Right ventricle myocardium inferior (tissue), 1 donor: ENCODE data around the gene TRANK1. TPM values are rescaled to one million over a fixed set of nuclear protein-coding genes. Genes with fewer than 3 reads are reported as not detected.

Source experiments
- ATAC-seq: fragments of 200-7000 bp; cut with Tn5 transposase; one replicate; pipeline ENCODE4 v1.9.1; 2020; ENCODE audit warnings: mild to moderate bottlenecking, moderate library complexity
- DNase-seq: peaks from one replicate; pipeline ENCODE4 v3.0.0; 2021; ENCODE audit errors: missing footprints
- intact Hi-C: fragments of 100-400 bp; cut with DNase I; formaldehyde crosslinking; loops from one replicate; pipeline ENCODE4 v1.11.0; 2022
- total RNA-seq: library from RNA; stranded (reverse); fragmentation: NEBNext Ultra II Directional; extraction: Animal tissue kit (Norgen Biotek cat#: 25700); gene quantifications from one replicate; pipeline ENCODE4 v1.2.1, GENCODE V29; 2021
- donor health status: DM: no; HTN: yes; CAD: no; lungs with severe emphysema.

Gene TRANK1
- total RNA-seq, 1 donor from 2014 or later, result 5.7 TPM

DNA sequence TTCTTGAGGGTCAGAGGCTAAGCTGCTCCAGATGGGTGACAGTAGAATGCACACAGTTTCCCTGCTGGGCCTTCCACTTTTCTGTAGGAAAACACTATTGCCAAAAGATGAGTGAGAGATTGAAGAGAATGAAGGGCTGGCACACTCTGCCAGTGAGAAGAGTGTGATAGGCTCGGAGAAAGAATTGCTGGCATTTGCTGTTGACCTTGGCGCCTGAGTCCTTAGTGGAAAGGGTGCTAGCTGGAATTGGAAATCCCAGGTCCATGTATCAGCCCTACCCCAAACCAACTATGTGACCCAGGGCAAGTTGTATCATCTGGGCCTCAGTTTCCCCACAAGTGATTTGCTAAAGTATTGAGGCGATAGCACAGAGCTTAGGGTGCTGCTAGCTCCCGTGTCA lies 120.4 kb downstream of the TRANK1 start:
- ATAC-seq, result peak; percentile 53
- DNase-seq, result no peak
- intact Hi-C loops, result no loop called here

- intact Hi-C loops, result no loop called here
These were observed 121.0 kb downstream of the TRANK1 start for GRCh38 chr3:36823806-36824205.

GRCh38 chr3:36820083-36820482 lies 124.8 kb downstream of the TRANK1 start:
- no peak for ATAC-seq
- intact Hi-C loops, result no loop called here
- DNase-seq, result no peak

More at GRCh38 chr3:36823806-36824205, 121.0 kb downstream of the TRANK1 start:
- DNase-seq, result no peak
- ATAC-seq, result no peak

GRCh38 chr3:36817806-36818533 lies 126.9 kb downstream of the TRANK1 start:
- no peak for DNase-seq
- ATAC-seq, result no peak
- intact Hi-C loops, result no loop called here

DNA sequence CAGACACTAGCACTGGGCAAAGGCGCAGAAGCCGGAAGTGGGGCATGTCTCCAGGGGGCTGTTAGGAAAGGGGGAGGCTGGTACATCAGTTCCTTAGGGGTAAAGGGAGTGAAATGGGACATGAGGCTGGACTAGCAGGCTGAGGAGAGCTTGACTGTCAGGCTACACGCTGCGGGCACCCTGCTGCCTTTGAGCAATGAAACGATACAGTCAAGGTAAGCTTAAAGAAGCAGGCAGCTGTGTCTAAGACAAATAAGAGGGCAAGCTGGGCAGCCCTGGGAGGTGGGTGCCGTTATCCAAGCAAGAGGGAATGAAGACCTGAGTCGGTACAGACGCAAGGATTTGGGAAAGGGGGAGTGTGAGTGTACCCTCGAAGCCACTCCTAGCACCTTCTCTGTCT lies 129.5 kb downstream of the TRANK1 start:
- ATAC-seq (no peak), DNase-seq (peak; percentile 61)
- intact Hi-C loops, result no loop called here

DNA sequence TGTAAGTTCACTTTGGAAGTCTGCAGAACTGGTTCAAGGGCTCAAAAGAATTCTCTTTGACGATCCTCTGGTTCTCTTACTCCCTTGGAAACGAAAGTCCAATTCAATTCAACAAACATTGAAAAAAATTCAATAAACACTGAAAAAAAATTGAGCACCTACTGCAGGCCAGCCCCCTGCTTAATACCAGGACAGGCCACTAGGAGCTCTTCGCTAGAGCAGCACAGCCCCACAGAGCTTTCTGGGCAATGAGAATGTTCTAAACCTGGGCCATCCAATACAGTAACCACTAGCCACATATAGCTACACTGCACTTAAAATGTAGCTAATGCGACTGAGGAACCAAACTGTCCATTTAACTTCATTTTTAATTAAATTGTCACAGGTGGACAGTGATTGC lies 130.1 kb downstream of the TRANK1 start:
- ATAC-seq (no peak), DNase-seq (no peak)
- intact Hi-C loops, result no loop called here

DNA sequence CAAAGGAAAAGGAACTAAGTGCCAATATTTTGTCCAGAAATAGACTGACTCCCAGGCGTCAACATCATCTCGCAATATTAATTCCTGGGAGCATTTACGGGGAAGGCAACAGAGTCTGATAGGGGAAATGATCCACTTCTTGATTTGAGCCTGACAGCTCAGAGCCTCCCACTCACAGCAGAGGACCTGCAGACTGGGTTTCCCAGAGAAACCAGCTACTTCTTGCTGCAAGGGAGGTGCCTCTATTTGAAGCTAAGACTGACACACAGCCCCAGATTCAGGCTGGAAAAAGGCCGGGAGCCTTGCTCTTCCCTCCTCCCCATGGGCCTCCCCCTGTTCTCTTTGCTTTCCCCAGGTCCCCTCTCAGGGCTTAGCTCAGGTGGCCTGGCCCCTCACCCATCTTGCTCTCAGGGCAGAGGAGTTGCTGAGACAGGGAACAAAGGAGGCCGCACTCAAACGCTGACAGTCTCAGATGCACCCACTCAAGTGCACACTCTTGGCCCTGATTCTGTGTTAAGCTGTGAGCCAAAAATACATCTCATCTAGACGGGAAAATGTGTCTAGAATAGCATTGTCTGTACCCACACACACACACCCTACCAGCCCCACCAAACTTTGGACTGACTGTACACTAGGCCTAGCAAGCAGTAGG lies 130.7 kb downstream of the TRANK1 start:
- no peak for DNase-seq
- intact Hi-C loops, result no loop called here
- ATAC-seq, result peak; percentile 48

- DNase-seq, result no peak
- intact Hi-C loops, result no loop called here
- no peak for ATAC-seq
These were observed 131.5 kb downstream of the TRANK1 start for GRCh38 chr3:36813305-36813704.

DNA sequence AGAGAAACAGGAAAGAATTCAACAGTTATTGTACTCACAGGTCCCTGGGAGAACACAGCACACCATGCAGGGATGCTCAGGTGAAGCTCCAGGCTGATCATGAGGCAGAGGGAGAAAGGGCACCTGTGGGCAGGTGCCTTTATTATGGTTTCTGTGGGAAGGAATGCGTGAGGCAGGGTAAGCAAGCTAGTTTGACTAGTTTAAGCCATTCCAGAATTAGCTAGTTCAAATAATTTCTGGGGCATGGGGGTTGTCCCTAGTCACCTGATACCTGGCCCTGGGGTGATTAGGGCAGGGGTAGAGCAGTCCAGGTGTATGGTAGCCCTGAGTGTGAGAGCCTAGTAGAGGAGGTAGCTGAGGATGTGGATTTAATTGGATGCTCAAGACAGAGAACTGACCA lies 132.6 kb downstream of the TRANK1 start:
- intact Hi-C loops, result no loop called here

DNA sequence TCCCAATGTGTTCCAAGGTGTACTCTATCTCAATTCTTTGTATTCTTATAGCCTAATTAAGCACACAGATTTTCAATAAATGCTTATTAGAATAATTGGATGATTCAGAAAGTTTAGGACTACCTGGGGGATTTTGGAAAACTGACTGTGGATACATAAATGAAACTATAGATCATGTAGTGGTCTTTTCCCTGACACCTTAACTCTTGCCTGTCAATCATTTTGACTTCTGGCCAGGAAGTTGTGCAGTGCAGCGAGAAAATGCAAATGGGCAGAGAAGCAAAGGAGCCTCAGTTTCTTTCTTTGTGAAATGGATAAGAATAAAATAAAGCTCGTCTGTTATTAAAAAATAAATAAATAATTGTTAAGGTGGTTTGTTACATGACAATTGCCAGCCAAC lies 133.1 kb downstream of the TRANK1 start:
- intact Hi-C loops, result no loop called here
- ATAC-seq (no peak), DNase-seq (no peak)

More for the DNA sequence above, 132.6 kb downstream of the TRANK1 start:
- no peak for DNase-seq
- ATAC-seq, result no peak

DNA sequence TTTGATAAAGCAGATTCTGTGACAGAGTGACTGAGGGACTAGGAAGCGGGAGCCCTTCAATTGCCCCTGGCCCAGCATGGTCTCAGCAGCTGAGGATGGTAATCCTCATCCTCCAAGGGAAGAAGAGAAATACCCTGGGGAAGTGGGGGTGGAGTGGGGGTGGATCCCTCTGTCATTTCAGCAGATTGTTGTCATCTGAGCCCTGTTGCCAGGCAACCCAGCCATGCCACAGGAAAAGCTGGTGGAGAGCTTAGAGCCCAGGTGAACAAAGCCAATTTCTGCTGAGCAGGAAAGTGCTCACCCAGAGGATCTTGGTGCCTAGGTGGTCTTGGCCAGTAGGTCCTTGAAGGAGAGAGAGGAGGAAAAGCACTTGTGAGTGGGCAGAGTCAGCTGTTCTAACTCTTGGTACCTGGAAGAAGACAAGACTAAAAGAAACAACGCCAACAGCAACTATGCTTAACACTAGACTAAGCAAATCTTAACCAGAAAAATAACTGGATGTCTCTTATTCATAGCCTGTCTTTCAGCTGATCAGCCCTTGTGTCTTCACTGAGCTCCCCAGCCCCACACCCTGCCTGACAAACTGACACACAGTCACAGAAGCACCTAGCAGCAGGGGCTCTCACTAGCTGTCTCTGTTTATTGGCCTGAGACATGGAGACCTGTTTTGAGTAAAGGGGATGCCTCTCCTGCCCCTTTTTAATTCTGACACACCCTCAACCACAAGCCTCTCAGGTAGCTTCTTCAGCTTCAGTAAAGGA lies 140.4 kb downstream of the TRANK1 start:
- intact Hi-C loops, result no loop called here
- ATAC-seq (no peak), DNase-seq (no peak)

DNA sequence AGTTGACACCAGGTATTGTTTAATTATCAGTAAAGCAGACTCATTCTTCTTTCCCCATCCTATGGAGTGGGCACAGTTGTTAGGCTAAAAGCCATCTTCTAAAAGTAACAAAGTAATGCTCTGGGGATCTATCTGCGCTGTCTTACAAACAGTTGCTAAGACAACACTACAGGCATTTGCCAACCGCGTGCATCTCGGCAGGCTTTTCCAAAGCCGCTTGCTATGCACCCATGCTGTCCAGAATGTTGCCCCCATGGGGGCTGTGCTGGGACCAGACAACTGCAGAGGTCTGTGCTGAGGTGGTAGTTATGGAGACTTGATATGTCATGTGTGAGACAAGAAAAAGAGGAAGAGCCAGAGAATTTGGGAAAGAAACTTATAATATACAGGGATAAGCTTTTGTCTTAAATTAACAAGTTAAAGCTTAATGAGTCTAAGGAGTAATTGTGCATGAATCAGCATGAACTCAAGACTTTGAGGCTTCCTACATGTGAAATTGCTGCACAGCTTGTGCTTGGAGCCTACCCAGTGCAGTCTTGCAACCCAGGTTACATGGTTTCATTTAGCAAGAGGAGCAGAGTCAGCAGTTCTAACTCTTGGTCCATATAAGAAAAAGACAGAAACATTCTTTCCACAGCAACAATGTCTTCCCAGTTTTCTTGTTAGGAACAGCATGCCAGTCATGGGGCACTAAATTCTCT lies 141.6 kb downstream of the TRANK1 start:
- intact Hi-C loops, result no loop called here
- ATAC-seq (no peak), DNase-seq (no peak)

DNA sequence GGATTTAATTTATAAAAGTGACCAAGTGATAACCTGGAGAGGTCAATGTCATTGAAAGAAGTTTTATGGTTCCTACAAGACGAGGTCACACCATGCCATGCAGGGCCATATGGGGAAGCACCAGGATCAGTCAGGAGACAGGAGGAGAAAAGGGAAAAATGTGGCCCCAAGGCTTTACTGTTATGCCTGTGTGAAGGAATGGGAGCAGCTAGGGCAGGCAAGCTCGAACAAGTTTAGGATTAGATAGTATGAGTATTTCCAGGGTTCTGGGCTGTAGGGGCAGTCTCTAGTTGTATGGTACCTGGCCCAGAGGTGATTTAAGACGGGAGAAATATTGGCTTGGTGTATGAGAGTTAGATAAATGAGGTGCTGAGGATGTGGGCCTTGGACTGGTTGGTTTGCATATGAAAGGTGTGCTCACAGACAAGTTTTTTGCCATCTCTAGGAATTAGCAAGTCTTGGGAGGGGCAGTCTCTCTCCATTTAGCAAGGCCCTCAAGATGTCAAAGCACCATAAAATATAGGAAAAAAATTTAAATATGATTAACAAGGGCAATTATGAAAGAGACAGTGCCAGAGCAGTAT lies 144.2 kb downstream of the TRANK1 start:
- intact Hi-C loops, result no loop called here
- DNase-seq, result no peak

GRCh38 chr3:36796881-36797280 lies 148.0 kb downstream of the TRANK1 start:
- ATAC-seq, result no peak
- intact Hi-C loops, result no loop called here
- DNase-seq, result no peak

More for the DNA sequence above, 144.2 kb downstream of the TRANK1 start:
- ATAC-seq, result no peak

DNA sequence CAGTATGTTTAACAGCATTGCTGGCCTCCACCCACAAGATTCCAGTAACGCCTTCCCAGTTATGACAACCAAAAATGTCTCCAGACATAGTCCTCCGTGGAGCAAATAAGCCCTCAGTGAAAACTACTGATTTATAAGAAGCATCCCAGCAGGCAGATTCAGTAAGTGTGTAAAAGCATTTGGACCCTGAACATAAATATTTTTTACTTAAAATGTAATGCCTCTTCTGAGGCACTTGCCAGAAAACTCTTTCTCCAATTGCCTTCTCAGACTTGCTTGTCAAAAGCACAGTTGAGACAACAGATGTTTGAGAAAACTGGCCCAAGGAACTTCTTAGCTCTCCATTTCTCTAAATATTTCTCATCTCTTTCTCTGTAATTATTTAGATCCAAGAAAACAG lies 148.7 kb downstream of the TRANK1 start:
- ATAC-seq, result no peak
- intact Hi-C loops, result no loop called here
- no peak for DNase-seq

GRCh38 chr3:36795622-36796021 lies 149.2 kb downstream of the TRANK1 start:
- ATAC-seq, result no peak
- intact Hi-C loops, result no loop called here
- no peak for DNase-seq

DNA sequence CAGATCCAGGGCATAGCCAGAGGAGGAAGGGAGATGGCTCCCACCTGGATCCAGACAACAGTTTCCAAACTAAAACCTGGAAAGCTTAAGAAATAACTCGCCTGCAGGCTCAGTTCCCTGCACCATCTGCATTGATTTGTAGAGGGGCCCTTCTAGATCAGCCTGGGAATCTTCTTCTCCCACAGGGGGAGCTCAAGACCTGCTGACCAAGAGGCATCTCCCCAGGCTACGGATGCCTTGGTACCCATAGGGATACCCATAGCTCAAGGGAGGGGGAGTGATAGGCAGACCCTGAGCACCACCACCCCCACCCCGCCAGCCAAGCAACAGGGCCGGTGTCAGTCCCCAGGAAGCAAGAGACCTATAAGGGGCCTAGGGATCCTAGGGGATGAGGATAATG lies 152.5 kb downstream of the TRANK1 start:
- intact Hi-C loops, result no loop called here
- DNase-seq, result no peak
- no peak for ATAC-seq

DNA sequence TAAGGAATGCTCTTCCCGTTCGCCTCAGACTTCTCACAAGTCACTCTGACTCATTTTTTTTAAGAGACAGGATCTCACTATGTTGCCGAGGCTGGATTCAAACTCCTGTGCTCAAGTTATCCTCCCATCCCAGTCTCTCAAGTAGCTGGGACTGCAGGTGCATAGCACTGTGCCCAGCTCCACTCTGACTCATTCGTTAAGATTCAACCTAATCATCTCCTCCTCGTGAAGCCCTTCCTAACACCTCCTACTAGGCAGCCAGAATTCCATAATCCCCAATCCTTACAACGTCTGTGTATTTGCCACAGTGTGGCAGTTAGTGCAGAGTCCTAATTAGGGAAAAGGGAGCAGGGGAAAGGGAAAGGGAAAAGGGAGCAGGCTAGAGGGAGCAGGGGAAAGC lies 154.1 kb downstream of the TRANK1 start:
- ATAC-seq, result no peak
- no peak for DNase-seq
- intact Hi-C loops, result no loop called here
